PC-3 (cell line): ENCODE data around the gene KIAA1614.

Experiments
- CTCF ChIP-seq: fragments of 300-600 bp; sonication (generic); conservative IDR thresholded peaks from 2 replicates; pipeline ENCODE4 v1.5.1; 2017; ENCODE audit warnings: antibody characterized with exemption, low read depth, mild to moderate bottlenecking, low read length
- EZH2 ChIP-seq: fragments of 300-600 bp; sonication (generic); IDR thresholded peaks from one replicate; pipeline ENCODE4 v1.6.1; 2017; ENCODE audit warnings: antibody characterized with exemption, mild to moderate bottlenecking, low read length; ENCODE audit not compliant: unreplicated experiment
- EZH2phosphoT487 ChIP-seq: fragments of 300-600 bp; sonication (generic); IDR thresholded peaks from 2 replicates; pipeline ENCODE4 v1.6.1; 2018; ENCODE audit warnings: mild to moderate bottlenecking, antibody characterized with exemption, low read length, borderline replicate concordance

- TF ChIP-seq CTCF (no peak), EZH2 (no peak), EZH2phosphoT487 (no peak)
Observed at GRCh38 chr1:180919183-180919700, 6.5 kb downstream of the KIAA1614 start.
